CD4-positive, alpha-beta memory T cell (primary cell): ENCODE measurements around the gene SCFD2. TPM values are rescaled to one million over a fixed set of nuclear protein-coding genes. Genes with fewer than 3 reads are reported as not detected.
"Not testable (repeated sequence)": the region's sequence is repeated elsewhere in the genome, so short reads cannot be mapped to it uniquely, and the experiment has no call there.

ENCODE experiments used
- CTCF ChIA-PET: fragments of 350-600 bp; sonication (Branson Sonifier 250); formaldehyde crosslinking; loops from one replicate; lab custom pipeline; 2021; ENCODE audit warnings: inconsistent platforms; ENCODE audit not compliant: partially characterized antibody; lab: Charles Lee
- POLR2A ChIA-PET: fragments of 350-600 bp; sonication (Branson Sonifier 250); formaldehyde crosslinking; loops from one replicate; lab custom pipeline; 2021; ENCODE audit not compliant: partially characterized antibody; lab: Charles Lee
- DNase-seq, 5 donors: peaks; one replicate each; pipeline versions ENCODE4 v3.0.0 to v3.0.0-alpha.2; 2020 to 2022; ENCODE audit warnings: mixed read lengths in 1 of 5
- H3K27ac ChIP-seq: one replicate; pipeline ENCODE4 v1.7.0; 2013; ENCODE audit warnings: low read depth, low read length
- H3K27me3 ChIP-seq: 2 replicates; pipeline ENCODE4 v1.7.0; 2013; ENCODE audit warnings: mild to moderate bottlenecking, low read length, moderate library complexity; ENCODE audit not compliant: insufficient read depth
- H3K36me3 ChIP-seq: 2 replicates; pipeline ENCODE4 v1.7.0; 2013; ENCODE audit warnings: mild to moderate bottlenecking, low read length, moderate library complexity; ENCODE audit not compliant: insufficient read depth
- H3K4me1 ChIP-seq: 2 replicates; pipeline ENCODE4 v1.7.0; 2013; ENCODE audit warnings: mild to moderate bottlenecking, low read length, moderate library complexity; ENCODE audit not compliant: insufficient read depth
- H3K4me3 ChIP-seq, 2 donors: one replicate each; pipeline ENCODE4 v1.7.0; 2013; ENCODE audit warnings: low read length in 2 of 2, mild to moderate bottlenecking in 1 of 2
- H3K9me3 ChIP-seq, 2 donors: one replicate each; pipeline ENCODE4 v1.7.0; 2013; ENCODE audit warnings: low read length in 2 of 2, control low read depth in 1 of 2; ENCODE audit not compliant: control insufficient read depth in 1 of 2
- H3K27ac Mint-ChIP-seq, 7 donors: one replicate each; pipeline ENCODE4 v1.8.0; 2020 to 2021; ENCODE audit warnings: mixed read lengths in 7 of 7, mild to moderate bottlenecking in 6 of 7, inconsistent platforms in 3 of 7, moderate library complexity in 3 of 7
- H3K27me3 Mint-ChIP-seq, 2 donors: one replicate each; pipeline ENCODE4 v1.8.0; 2020 to 2021; ENCODE audit warnings: mixed read lengths in 2 of 2
- H3K36me3 Mint-ChIP-seq, 2 donors: one replicate each; pipeline ENCODE4 v1.8.0; 2020 to 2021; ENCODE audit warnings: mixed read lengths in 2 of 2, inconsistent platforms in 1 of 2, mild to moderate bottlenecking in 1 of 2
- H3K4me1 Mint-ChIP-seq, 4 donors: one replicate each; pipeline ENCODE4 v1.8.0; 2020 to 2021; ENCODE audit warnings: mixed read lengths in 4 of 4, mild to moderate bottlenecking in 1 of 4
- H3K4me3 Mint-ChIP-seq, 8 donors: one replicate each; pipeline ENCODE4 v1.8.0; 2020 to 2021; ENCODE audit warnings: mixed read lengths in 8 of 8, mild to moderate bottlenecking in 7 of 8, moderate library complexity in 6 of 8, inconsistent platforms in 3 of 8
- H3K9me3 Mint-ChIP-seq, 8 donors: one replicate each; pipeline ENCODE4 v1.8.0; 2020 to 2021; ENCODE audit warnings: mixed read lengths in 8 of 8, mild to moderate bottlenecking in 5 of 8, inconsistent platforms in 3 of 8, moderate library complexity in 1 of 8
- intact Hi-C: fragments of 100-400 bp; cut with micrococcal nuclease; formaldehyde crosslinking; loops from one replicate; pipeline ENCODE4 v1.15.1; 2023
- polyA plus RNA-seq, 2 donors: library from polyadenylated mRNA; unstranded; fragments of 300-500 nt; fragmentation: Illumina TruSeq; gene quantifications; one replicate each; pipeline ENCODE4 v1.2.3, GENCODE V29; 2021
- total RNA-seq, 2 experiments: library from RNA; stranded (reverse); gene quantifications; one replicate each; pipeline ENCODE4 v1.2.3, GENCODE V29; 2021

The SCFD2 gene
- total RNA-seq (10 to 100 TPM; 12.4 to 13.1 TPM), polyA plus RNA-seq (10 to 100 TPM; 14.0 to 21.2 TPM)

DNA sequence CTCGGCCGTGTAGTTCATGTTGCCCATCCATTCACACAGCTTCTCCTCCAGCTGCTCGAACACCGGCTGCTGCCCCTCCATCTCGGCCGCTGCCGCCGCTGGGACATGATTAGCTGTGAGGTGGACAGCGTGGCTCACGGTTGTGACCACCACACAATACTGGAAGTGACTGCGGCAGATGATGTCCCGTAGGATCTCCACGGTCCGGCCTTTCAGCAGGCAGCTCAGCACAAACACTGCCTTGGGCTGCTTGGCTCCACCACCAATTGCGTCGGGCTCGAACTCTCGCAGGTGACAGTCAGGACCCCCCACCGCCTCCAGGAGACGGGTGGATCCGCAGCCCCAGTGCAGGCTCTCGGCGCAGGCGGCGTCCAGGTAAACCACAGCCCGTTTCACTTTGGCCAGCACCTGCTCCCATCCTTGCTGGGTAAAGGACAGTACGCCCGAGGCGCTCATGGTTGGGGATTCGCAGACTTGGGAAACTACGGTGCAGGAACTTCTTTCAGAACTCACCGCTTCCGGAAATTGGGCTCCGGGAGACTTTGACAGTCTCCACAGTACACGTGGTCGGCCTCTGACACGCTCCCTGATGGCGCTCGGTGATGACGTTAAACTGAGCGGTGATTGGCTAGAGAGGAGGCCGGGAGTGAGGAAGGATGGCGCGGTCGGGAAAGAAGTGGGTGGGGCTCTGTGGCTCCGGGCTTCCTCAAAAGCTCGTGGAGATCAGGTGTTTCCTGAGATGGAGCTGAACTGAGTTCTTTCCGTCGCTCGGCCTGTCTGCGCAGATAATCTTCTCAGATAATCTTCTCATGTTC, at the start of gene SCFD2:
Gene SCFD2, minus strand, starts transcription at position 576 of the 815 bp plus-strand sequence.
- peaks cover 38 to 56% (median 47%) of the 10 kb centered on the region in 4 donors for H3K4me1 Mint-ChIP-seq
- Histone ChIP-seq H3K4me1 (peaks cover 46% of the 10 kb centered on the region), H3K27me3 (no peaks in the 10 kb centered on the region), H3K27ac (peak within 1 kb of the TSS; percentile 74), H3K4me3 (peak within 1 kb of the TSS; percentile 77 to 97), H3K36me3 (no peaks in the 10 kb centered on the region), H3K9me3 (no peaks in the 10 kb centered on the region)
- H3K4me3 Mint-ChIP-seq = peak within 1 kb of the TSS; percentile 94 to 98 (median 96)
- intact Hi-C loops = loop anchor here (1.0 to 10.0 kb wide), 3 partner anchors 12 to 1331 kb away; partner anchors contain the start of genes FIP1L1 and SGCB
- H3K27me3 Mint-ChIP-seq = peaks cover 3 to 5% of the 10 kb centered on the region in 2 donors
- CTCF ChIA-PET = no interaction called here
- H3K27ac Mint-ChIP-seq = peak within 1 kb of the TSS; percentile 95 to 98 (median 97)
- H3K9me3 Mint-ChIP-seq = peaks cover 0 to 3% (median 0%) of the 10 kb centered on the region in 8 donors
- POLR2A ChIA-PET = interaction anchor here (1.0 to 3.7 kb wide), 5 partner anchors 9 to 654 kb away, joined by 3 to 49 read pairs (median 3); partner anchors contain the start of gene FIP1L1
- peaks cover 4 to 12% of the 10 kb centered on the region in 2 donors for H3K36me3 Mint-ChIP-seq
- DNase-seq = peak; percentile 93 to 98 (median 95)

DNA sequence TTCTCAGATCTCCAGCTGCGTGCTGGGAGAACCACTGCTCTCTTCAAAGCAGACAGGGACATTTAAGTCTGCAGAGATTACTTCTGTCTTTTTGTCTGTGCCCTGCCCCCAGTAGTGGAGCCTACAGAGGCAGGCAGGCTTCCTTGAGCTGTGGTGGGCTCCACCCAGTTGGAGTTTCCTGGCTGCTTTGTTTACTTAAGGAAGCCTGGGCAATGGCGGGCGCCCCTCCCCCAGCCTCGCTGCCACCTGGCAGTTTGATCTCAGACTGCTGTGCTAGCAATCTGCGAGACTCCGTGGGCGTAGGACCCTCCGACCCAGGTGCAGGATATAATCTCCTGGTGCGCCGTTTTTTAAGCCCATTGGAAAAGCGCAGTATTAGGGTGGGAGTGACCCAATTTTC, 43.6 kb upstream of the SCFD2 start:
- H3K27me3 Mint-ChIP-seq, H3K4me3 ChIP-seq, intact Hi-C loops, H3K27me3 ChIP-seq, H3K36me3 ChIP-seq, DNase-seq, CTCF ChIA-PET, H3K27ac ChIP-seq, POLR2A ChIA-PET, H3K9me3 Mint-ChIP-seq, H3K9me3 ChIP-seq: not testable (repeated sequence)
- H3K4me1 ChIP-seq = peaks cover 11% of the 10 kb centered on the region
- H3K36me3 Mint-ChIP-seq = peaks cover 44 to 46% of the 10 kb centered on the region in 2 donors
- H3K4me1 Mint-ChIP-seq = peaks cover 41 to 69% (median 53%) of the 10 kb centered on the region in 4 donors
- H3K4me3 Mint-ChIP-seq = peak overlapping the region in 2 of 8 donors; percentile 14 to 48
- H3K27ac Mint-ChIP-seq = peak overlapping the region in 1 of 7 donors; percentile 57

DNA sequence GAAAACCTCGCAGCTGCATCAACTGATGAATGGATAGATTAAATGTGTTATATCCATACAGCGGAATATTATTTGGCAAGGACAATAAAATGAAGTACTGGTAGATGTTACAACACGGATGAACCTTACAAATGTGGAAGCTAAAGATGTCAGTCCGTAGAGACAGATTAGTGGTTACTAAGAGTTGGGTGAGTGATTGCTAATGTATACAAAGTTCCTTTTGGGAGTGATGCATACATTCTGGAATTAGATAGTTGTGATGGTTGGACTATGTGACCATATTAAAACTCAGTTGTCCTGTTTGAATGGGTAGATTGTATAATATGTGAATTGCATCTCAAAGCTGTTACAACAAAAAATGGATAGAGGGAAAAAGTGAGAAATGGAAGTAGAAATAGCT, 14.4 kb upstream of the SCFD2 start:
- no peaks in the 10 kb centered on the region for H3K9me3 ChIP-seq
- H3K27ac ChIP-seq = no peak overlapping the region
- Mint-ChIP-seq H3K27me3 (no peaks in the 10 kb centered on the region), H3K4me1 (peaks cover 21 to 53% (median 37%) of the 10 kb centered on the region in 4 donors), H3K4me3 (peak overlapping the region in 4 of 8 donors; percentile 30 to 74 (median 40)), H3K9me3 (peaks cover 0 to 4% (median 0%) of the 10 kb centered on the region in 8 donors), H3K36me3 (peaks cover 11 to 41% of the 10 kb centered on the region in 2 donors), H3K27ac (peak overlapping the region in 1 of 7 donors; percentile 59)
- H3K4me3 ChIP-seq = no peak overlapping the region
- intact Hi-C loops = no loop called here
- no peaks in the 10 kb centered on the region for H3K27me3 ChIP-seq
- CTCF ChIA-PET = interaction anchor here (1.0 to 1.8 kb wide), 2 partner anchors 11 to 37 kb away, joined by 3 to 4 read pairs; no protein-coding TSS in a partner anchor
- H3K4me1 ChIP-seq = peaks cover 37% of the 10 kb centered on the region
- peaks cover 7% of the 10 kb centered on the region for H3K36me3 ChIP-seq
- DNase-seq = no peak
- POLR2A ChIA-PET = interaction anchor here (1.1 kb wide), 1 partner anchor 677 kb away, joined by 3 read pairs; no protein-coding TSS in a partner anchor

DNA sequence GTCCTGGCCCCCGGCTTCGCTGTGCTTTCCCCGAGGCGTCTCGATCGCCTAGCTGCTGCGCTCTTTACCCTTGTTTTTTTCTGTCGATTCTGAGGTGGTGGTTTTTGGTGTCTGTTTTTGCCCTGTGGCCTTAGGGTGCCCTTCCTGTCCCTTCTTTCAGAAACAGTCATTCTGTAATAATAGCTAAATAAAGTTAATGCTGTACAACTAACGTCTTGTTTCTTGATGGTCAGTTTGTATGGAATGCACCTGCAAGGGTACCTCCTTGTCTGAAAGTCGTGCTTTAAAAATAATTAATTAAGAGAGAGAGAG, 12.3 kb upstream of the SCFD2 start:
- Histone ChIP-seq H3K9me3 (no peaks in the 10 kb centered on the region), H3K36me3 (no peaks in the 10 kb centered on the region), H3K4me3 (peak overlapping the region; percentile 71 to 89), H3K4me1 (peaks cover 37% of the 10 kb centered on the region), H3K27me3 (no peaks in the 10 kb centered on the region), H3K27ac (peak overlapping the region; percentile 92)
- H3K9me3 Mint-ChIP-seq = peaks cover 0 to 4% (median 0%) of the 10 kb centered on the region in 8 donors
- peaks cover 3 to 26% of the 10 kb centered on the region in 2 donors for H3K36me3 Mint-ChIP-seq
- peak overlapping the region; percentile 97 to 100 (median 99) for H3K27ac Mint-ChIP-seq
- intact Hi-C loops = loop anchor here (5.0 kb wide), 2 partner anchors 666 to 831 kb away; no protein-coding TSS in a partner anchor
- no peaks in the 10 kb centered on the region for H3K27me3 Mint-ChIP-seq
- no peak for DNase-seq
- ChIA-PET POLR2A (interaction anchor here (0.8 to 3.3 kb wide), 4 partner anchors 12 to 665 kb away, joined by 3 to 49 read pairs (median 5); partner anchors contain the start of gene SCFD2), CTCF (interaction anchor here (1.7 to 1.8 kb wide), 2 partner anchors 9 to 13 kb away, joined by 4 to 7 read pairs; no protein-coding TSS in a partner anchor)
- H3K4me3 Mint-ChIP-seq = peak overlapping the region; percentile 98 to 100 (median 99)
- peaks cover 19 to 53% (median 34%) of the 10 kb centered on the region in 4 donors for H3K4me1 Mint-ChIP-seq

DNA sequence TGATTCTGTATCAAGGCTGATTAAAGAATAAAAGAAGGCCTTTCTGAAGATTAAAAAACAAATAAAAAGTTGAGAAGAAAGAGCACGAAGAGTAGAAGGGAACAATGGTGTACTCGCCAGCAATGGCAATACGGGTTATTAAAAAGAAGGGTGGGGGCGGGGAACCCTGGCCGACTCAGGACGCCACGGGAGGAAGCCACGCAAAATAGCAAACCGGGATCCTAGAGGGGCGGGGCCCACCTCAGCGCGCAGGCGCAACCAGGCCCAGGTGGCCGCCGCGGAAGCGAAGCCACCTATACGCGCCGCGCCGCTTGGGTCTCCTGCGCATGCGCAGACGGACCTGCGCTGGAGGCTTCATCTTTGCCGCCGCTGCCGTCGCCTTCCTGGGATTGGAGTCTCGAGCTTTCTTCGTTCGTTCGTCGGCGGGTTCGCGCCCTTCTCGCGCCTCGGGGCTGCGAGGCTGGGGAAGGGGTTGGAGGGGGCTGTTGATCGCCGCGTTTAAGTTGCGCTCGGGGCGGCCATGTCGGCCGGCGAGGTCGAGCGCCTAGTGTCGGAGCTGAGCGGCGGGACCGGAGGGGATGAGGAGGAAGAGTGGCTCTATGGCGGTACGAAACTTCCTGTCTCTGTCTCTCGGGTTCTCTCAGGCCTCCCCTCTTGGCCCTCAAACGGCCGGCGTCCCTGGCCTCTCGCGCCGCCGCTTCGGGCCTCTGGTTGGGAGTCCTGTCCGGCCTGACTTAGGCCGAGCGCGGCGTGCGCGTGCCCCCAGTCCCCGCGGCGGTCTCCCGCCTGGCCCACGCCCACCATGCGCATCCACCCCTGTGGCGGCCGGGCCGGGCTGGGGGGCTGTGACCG, 11.7 kb upstream of the SCFD2 start, which contains the start of gene FIP1L1:
Gene FIP1L1, plus strand, starts transcription at position 323 of the 852 bp plus-strand sequence. Its CDS starts 198 bp downstream, at position 521.
- H3K9me3 Mint-ChIP-seq = peaks cover 0 to 4% (median 0%) of the 10 kb centered on the region in 8 donors
- Histone ChIP-seq H3K27me3 (no peaks in the 10 kb centered on the region), H3K4me1 (peaks cover 37% of the 10 kb centered on the region), H3K4me3 (peak within 1 kb of the TSS; percentile 71 to 89), H3K36me3 (no peaks in the 10 kb centered on the region), H3K27ac (peak within 1 kb of the TSS; percentile 92), H3K9me3 (no peaks in the 10 kb centered on the region)
- H3K36me3 Mint-ChIP-seq = peaks cover 3 to 22% of the 10 kb centered on the region in 2 donors
- no peaks in the 10 kb centered on the region for H3K27me3 Mint-ChIP-seq
- CTCF ChIA-PET = interaction anchor here (1.7 kb wide), 1 partner anchor 9 kb away, joined by 7 read pairs; no protein-coding TSS in a partner anchor
- POLR2A ChIA-PET = interaction anchor here (0.5 to 3.3 kb wide), 5 partner anchors 11 to 665 kb away, joined by 3 to 49 read pairs (median 4); partner anchors contain the start of gene SCFD2
- H3K27ac Mint-ChIP-seq = peak within 1 kb of the TSS; percentile 97 to 100 (median 99)
- H3K4me1 Mint-ChIP-seq = peaks cover 19 to 53% (median 34%) of the 10 kb centered on the region in 4 donors
- intact Hi-C loops = loop anchor here (1.0 to 5.0 kb wide), 5 partner anchors 11 to 1535 kb away; partner anchors contain the start of genes CHIC2, DCUN1D4 and SCFD2
- peak within 1 kb of the TSS; percentile 98 to 100 (median 99) for H3K4me3 Mint-ChIP-seq
- DNase-seq = peak; percentile 93 to 97 (median 95)

DNA sequence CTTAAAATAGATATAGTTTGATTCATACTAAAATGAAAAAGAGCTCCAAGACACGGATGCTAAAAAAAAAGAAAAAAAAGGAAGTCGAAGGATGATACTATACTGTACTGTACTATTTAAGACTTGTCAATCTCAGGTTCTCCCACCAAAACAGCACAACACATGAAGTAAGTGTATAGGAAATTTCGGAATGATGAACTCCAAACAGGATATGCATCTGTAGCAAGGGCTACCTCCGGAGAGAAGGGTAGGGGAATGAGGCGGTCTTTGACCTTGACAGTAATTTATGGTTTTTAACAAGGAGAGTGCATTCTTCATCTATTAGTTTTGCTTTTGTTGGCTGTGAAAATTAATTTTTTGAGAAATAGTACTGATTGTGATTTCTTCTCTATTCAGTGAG, 11.0 kb upstream of the SCFD2 start:
- H3K4me1 ChIP-seq = peaks cover 37% of the 10 kb centered on the region
- peak overlapping the region; percentile 92 for H3K27ac ChIP-seq
- no peaks in the 10 kb centered on the region for H3K27me3 ChIP-seq
- H3K36me3 ChIP-seq = no peaks in the 10 kb centered on the region
- peak overlapping the region; percentile 71 to 89 for H3K4me3 ChIP-seq
- Mint-ChIP-seq H3K27ac (peak overlapping the region; percentile 97 to 100 (median 99)), H3K27me3 (peaks cover 2% of the 10 kb centered on the region in 2 donors), H3K4me3 (peak overlapping the region; percentile 98 to 100 (median 99)), H3K36me3 (peaks cover 3 to 17% of the 10 kb centered on the region in 2 donors), H3K4me1 (peaks cover 16 to 47% (median 31%) of the 10 kb centered on the region in 4 donors), H3K9me3 (peaks cover 0 to 4% (median 0%) of the 10 kb centered on the region in 8 donors)
- ChIA-PET POLR2A (interaction anchor here (1.2 to 3.3 kb wide), 3 partner anchors 10 to 664 kb away, joined by 3 to 49 read pairs (median 6); partner anchors contain the start of gene SCFD2), CTCF (interaction anchor here (0.8 to 1.7 kb wide), 2 partner anchors 8 to 10 kb away, joined by 3 to 7 read pairs; no protein-coding TSS in a partner anchor)
- H3K9me3 ChIP-seq = no peaks in the 10 kb centered on the region
- intact Hi-C loops = loop anchor here (1.0 to 5.0 kb wide), 5 partner anchors 11 to 1534 kb away; partner anchors contain the start of genes CHIC2, DCUN1D4 and SCFD2
- no peak for DNase-seq
